HG03354 (cell line): ENCODE measurements around the gene DNAJC7.
"Not testable (repeated sequence)": the region's sequence is repeated elsewhere in the genome, so short reads cannot be mapped to it uniquely, and the experiment has no call there.

ENCODE experiments used
- ATAC-seq: cut with Tn5 transposase; IDR thresholded peaks from one replicate; pipeline ENCODE4 v1.9.1; 2021; ENCODE audit warnings: mild to moderate bottlenecking; ENCODE audit not compliant: unreplicated experiment, poor library complexity, severe bottlenecking

The DNAJC7 gene

DNA sequence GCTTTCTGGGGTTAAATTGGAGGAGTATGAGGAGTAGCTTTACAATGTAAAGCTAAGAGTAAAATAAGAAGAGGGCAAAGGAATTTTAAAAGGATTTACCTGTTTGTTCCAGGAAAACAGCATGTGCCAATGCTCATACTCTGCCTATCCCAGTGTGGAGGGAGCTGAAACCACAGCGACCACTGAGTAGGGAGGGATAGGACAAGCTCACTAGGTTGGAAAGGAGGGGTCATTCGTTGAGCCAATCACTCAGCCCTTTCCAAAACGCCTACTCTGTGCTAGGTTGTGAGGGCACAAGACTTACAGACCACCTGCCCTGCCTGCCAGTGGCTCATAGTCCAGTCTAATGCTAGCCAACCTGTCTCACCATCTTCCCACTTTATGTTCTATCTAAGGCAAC, 1.1 kb upstream of the DNAJC7 start:
- ATAC-seq = no peak

DNA sequence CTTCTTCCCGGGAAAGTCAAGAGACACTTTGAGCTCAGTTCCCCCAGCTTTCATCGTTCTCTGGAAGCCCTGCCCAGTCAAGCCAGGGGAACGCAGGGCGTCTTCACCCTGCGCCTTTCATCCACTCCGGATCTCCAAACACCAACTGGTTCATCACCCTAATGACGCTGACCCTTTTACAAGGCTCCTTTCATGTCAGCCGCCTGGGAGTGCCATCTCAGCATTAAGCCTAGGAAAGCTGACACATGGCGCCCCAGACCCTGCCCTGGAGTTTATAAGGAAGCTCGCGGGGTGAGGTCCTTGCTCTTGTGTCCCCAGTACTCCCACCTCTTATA, 594 bp upstream of the DNAJC7 start:
- peak; percentile 10 for ATAC-seq

DNA sequence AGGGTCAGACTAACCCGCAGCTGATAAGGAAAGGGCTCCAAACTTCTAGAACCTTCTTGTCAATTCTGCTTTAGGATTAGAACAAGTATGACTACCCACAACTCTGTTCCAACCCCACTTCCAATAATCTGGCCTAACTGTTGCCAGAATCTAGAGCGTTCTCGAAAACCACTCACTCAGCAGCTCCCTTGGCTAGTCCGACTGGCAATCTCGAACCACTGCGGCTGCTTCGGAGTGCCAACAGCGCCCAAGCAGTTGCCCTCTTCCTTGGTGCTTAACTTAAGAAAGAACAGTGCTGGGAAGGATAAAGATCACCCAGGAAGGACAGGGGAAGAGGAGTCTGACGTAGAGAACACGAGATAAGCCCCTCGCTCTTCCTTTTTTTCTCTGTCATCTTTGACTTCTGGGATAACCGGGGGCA, 818 bp downstream of the DNAJC7 start:
- ATAC-seq = no peak

DNA sequence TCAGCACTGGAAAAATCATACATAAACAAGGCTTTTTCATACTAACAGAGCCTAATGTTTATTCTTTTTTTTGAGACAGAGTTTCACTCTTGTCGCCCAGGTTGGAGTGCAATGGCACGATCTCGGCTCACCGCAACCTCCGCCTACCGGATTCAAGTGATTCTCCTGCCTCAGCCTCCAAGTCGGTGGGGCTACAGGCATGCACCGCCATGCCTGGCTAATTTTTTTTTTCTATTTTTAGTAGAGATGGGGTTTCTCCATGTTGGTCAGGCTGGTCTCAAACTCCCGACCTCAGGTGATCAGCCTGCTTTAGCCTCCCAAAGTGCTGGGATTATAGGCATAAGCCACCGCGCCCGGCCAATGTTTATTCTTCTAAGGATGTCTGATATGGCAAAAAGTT, 3.5 kb downstream of the DNAJC7 start:
- ATAC-seq = not testable (repeated sequence)

DNA sequence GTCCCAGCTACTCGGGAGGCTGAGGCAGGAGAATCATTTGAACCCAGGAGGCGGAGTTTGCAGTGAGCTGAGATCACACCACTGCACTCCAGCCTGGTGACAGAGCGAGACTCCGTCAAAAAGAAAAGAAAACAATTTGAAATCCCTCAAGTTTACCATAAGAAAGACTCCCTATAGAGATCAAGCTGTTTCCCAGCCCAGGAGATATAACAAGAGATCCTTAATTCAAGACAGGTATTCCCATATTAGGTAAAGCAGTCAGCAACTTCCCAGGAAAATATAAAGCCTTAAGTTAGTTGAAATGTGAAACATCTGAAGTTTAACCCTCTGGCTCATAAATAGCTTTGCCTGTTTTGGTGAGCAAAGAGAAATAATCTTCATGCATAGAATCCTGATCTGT, 4.9 kb downstream of the DNAJC7 start:
- not testable (repeated sequence) for ATAC-seq

DNA sequence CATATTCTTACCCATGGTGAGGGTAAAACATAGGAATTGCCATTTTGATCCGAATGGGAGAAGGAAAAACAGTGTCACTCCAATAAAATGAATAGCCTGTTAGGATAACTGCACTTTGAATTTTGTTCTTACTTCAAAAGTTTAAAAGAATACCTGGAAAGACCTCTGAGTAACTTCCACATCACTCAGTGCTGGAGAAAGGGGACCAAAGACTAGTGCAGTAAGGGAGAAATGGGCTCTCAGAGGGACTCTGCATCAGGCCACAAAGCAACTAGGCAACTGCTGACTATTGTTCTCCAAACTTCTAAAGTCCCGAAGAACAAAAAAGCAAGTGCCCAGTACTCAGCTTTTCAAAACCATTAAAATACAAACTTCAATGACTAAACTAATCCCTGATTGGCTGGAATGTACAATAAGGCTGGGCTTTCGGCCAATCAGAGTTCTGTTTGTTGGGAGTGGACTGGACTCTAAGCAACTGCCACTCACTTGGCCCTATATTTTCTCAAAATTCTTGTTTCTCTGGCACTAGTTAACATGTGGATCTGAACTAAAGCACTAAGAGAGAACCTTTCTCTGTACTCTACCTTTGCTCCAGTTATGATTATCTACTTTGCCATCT, 6.2 kb downstream of the DNAJC7 start:
- no peak for ATAC-seq

DNA sequence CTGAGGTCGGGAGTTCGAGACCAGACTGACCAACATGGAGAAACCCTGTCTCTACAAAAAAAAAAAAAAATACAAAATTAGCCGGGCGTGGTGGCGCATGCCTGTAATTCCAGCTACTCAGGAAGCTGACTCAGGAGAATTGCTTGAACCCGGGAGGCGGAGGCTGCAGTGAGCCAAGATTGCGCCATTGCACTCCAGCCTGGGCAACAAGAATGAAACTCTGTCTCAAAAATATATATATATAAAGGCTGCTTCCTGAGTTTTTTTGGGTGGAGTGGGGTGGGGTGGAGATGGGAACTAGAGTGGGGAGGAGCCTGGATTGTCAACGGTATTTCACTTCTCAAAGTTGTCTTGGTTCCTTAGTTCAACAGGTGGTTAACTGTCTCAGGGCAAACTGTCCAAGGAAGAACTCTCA, 7.0 kb downstream of the DNAJC7 start:
- not testable (repeated sequence) for ATAC-seq

DNA sequence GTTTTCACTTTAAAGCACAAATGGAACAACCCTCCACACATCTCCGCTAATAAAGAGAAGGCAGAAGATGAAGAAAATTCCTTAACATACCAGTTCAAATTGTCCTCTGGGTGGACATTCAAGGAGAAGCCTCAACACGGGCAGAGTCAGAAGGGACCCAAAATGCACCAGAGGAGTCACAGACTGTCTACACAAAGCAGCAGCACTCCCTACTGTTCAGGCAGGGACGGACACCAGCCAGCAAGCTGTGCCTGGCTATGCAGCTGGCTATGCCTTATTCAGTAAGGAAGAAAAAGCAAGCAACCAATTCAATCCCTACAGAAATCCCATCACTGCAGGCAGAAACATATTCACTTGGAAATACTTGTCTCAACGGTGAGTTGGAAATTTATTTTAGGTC, 8.1 kb downstream of the DNAJC7 start:
- ATAC-seq = no peak

DNA sequence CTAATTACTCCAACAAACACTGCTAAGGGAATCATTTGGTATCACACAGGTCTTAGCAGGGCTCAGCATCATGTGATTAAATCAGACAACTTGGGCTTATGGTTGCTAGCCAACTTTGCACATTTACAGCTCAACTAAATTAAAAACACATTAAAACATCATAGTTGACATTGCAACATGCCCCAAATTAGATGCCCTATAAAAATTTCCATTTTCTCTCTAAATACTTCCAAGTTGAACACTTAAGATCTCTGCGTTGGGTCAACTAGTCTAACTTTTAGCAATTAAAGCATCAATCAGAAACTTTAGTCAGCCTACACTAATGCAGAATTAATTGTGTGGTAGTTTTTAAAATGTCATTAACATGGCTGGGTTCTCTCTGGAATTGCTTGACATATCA, 12.1 kb downstream of the DNAJC7 start:
- ATAC-seq = no peak

DNA sequence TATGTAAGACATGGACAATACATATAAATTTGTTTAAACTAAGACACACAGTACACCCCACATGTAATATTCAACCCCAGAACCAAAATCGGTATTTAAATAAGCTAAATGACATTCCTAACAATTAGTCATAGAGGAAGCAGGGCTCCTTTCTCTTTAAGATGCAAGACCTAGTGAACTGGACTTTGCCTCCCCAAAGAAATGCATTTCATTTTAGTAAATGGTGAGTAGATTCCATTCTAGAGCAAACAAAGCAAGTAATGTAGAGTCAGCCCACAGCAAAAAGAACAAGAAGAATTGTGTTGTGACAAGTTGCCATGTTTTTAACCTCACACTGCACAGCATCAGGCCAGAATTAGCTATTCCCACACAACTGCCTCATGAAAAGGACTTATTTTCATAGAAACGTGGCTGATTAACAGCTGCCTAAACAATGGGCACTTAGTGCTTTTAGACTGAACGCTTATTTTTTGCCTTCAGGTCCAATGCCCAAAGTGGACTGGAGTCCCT, 14.4 kb downstream of the DNAJC7 start:
- ATAC-seq = no peak

DNA sequence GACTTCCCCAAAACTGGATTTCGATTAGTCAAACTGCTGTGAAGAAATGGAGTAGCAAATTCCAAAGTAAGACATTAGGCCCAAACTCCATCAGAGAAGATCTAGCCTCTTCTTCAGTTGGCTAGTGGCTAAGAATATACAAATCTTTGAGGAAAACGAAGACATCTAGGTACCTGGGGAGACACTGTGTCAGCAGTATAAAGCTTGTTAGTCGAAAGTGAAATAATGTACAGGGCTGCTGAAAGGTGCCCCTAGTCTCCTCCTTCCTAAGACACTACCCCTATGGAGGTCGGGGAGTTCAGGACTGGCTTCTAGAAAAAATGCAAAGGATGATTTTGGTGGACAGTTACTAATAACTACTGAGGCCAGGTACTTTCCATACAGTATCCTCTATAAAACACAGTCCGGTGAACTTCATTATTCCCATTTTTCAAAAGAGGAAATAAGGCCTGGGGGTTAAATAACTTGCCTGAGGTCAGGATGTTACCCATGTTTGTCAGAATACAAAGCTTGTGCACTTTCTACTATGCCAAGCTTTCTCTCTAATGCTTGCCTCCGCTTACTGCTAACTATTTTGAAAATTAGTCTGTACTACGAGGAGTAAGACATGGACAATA, 15.0 kb downstream of the DNAJC7 start:
- no peak for ATAC-seq

DNA sequence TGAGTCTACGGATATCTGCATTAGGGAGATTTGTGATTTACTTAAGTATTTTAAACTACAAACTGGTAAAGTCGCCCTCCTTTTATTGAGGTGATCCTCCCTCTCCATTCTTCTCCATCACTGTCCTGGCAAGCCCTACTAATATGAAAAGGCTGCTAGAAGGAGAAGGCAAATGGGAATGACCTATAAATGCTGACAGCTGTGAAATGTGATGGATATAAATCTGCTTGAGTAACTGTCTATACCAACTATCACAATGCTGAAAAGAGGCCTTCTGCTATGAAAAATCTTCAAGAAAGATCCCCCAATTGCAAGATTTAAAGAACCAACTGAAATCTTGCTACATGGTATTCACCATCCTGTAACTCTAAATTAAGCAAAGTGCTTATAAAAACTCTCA, 15.5 kb downstream of the DNAJC7 start:
- no peak for ATAC-seq

DNA sequence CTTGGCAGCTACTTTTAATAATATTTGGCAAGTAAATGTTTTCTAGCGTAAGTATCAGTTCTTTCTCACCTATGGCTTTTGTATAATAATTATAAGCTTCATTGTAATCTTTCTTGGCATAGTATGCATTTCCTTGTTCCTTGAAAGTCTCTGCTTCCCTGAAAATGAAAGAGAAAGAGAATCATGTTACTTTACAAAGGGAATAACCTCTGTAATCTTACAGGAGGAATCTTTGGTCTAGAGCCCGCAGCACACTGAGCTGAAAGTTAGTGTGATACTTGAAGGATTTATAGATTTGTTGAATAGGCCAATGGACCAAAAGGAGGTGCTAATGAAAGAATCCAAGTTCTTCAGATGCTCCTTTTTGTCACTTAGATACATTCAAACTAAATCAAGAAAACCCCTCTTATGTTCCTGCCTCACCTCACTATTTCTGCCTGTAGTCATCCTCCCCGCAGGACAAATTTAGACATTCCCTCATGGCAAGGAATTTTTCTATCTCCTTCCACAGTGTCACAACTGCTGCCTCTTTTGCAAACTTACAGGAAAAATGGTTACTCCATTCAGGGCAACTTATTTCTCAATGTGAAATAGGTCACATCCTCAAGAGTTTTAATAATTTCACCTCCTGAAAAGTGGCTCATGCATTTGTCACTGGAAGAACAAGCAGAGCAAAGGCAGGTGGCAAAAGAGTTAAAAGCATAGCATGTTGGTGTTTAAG, 16.7 kb downstream of the DNAJC7 start:
- ATAC-seq = no peak

DNA sequence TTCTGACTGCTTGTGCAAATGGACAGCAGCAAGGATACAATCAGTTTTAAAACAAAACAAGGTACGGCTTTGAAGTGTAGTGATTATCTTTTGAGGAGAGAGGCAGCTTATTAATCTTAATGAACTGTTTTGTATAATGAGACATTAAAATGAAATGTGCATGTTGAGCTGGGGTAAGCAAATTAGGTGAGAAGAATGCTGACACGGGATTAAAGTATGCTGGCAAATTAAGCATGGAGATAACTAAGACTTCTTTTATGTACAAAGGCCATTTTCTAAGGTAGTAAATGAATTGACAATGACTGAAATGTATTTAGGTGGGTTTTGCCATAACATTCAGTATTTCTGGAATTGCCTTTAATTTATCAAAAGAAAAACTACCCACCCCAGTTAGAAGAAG, 18.7 kb downstream of the DNAJC7 start:
- no peak for ATAC-seq

DNA sequence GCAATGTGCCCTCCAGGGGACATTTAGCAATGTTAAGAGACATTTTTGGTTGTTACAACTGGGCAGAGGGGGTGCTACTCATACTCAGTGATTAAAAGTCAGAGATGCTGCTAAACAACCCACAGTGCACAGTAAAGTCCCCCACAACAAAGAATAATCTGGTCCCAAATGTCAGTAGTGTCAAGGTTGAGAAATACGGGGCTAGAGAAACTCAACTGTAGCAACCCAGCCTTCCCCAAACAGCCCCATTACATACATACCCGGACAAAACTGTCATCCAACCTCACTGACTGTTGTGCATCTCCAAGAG, 20.4 kb downstream of the DNAJC7 start:
- no peak for ATAC-seq

DNA sequence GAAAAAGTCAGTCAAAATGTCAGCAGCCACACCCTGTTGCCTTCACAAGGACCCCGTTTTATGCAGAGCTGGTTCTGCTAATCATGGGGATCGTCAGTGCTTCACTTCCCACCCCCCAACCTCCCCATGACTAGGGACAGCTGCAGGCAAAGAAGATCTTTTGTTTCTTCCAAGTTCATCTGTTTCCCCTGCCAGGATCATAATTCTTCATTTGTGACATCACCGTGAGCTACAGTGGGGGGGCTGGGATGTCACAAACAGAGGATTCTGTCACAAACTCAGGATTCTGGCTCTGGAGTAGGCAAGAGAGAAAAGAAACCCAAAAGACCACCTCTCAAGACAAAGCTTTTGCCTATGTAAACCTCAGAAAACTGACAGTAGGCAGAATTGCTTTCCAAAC, 24.7 kb downstream of the DNAJC7 start:
- ATAC-seq = no peak

DNA sequence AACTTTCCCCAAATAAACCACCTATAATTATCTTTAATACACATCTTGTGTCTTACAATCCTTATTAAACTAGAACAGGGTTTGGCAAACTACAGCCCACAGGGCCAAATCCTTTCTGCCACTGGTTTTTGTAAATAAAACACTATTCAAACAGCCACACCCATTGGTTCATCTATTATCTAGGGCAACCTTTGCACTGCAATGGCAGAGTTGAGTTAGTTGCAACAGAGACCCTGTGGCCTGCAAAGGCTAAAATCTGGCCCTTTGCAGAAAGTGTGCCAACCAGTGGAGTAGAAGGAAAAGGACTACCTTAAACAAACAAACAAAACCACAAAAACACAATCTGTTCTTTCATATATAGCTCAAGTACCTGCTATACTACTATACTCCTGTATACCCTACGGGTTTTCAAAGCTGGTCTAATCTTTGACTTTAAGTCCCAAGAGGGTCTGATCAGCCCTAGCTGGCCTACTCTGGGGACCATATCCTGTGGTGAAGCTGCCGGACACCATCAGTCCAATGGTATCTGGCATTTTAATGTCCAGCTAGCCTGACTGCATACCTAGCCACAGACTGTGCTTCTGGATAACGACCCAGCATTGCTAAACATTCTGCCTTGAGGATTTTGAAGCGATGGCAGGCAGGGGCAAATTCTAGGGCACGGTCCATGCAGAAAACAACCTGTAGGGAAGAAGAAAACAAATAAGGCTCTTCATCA, 27.4 kb downstream of the DNAJC7 start:
- no peak for ATAC-seq

DNA sequence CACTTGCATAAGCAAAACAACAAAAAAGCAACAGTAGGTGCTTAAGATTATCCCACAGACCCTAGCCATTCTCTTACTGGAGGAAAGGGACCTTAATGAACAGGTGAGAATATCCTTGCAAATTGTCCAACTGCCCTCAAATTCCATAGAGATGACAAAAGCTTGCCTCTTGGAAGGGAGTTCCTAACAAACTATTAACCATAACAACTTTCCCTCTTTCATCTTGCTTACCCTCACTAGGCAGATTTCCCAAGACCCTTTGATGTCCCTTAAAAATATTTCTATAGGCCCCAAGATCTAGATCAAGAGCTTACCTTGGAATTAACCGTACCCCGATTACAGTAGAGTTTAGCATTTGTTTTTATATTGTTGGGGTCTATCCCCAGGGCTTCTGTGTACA, 28.8 kb downstream of the DNAJC7 start:
- ATAC-seq = no peak

DNA sequence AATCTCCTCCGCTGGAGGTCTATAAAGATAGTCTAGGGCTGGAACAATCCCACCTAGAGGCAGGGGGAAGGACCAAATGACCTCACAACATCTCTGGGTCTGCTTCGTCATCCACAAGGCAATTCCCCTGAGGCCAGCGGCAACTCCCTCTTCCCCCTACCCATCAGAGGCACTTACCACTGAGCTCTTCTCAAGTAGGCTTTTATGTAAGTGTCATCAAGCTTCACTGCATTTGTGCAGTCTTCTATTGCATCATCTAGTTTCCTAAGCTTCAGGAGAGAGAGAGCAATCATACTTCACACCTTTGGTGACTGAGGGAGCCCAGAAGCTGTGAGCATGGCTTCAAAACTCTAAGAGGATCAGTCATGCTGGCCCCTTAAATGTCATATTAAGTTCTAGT, 29.6 kb downstream of the DNAJC7 start:
- no peak for ATAC-seq

DNA sequence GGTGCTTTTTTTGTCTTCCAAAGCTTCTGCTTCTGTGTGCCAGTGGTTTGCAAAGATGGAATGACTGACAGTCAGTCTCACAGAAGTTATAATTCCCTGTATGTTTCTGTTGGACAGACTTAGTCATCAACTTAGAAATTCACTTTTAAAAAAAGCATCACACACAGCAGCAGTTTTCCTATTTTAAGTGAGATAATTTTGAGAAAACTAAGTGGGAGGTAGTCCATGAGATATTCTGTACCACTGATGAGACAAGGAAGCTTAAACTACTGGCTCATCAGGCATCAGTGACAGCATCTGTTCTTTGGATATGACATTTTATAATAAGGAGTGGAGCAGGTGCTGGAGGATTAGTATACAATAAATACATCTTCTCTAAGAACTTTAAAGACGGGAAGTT, 30.6 kb downstream of the DNAJC7 start:
- no peak for ATAC-seq

DNA sequence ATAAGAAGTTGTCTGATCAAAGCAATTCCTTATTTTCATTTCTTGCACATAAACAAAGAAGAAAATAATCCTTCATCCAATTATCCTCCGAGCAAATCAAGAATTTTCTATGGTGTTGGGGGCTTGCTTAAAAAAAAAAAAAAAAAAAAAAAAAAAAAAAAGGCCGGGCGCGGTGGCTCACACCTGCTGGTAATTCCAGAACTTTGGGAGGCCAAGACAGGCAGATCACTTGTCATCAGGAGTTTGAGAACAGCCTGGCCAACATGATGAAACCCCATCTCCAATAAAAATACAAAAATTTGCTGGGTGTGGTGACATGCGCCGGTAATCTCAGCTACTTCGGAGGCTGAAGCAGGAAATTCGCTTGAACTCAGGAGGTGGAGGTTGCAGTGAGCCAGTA, 31.3 kb downstream of the DNAJC7 start:
- no peak for ATAC-seq
